ENCODE data around the gene RNF224. TPM values are rescaled to one million over a fixed set of nuclear protein-coding genes. Genes with fewer than 3 reads are reported as not detected.

RNF224 gene
- total and polyA plus RNA-seq, 2 of the 13 experiments (the other 11 are each of a cell fraction or from before 2014, with no cell fraction given) = 0.09 TPM; not detected in 1

DNA sequence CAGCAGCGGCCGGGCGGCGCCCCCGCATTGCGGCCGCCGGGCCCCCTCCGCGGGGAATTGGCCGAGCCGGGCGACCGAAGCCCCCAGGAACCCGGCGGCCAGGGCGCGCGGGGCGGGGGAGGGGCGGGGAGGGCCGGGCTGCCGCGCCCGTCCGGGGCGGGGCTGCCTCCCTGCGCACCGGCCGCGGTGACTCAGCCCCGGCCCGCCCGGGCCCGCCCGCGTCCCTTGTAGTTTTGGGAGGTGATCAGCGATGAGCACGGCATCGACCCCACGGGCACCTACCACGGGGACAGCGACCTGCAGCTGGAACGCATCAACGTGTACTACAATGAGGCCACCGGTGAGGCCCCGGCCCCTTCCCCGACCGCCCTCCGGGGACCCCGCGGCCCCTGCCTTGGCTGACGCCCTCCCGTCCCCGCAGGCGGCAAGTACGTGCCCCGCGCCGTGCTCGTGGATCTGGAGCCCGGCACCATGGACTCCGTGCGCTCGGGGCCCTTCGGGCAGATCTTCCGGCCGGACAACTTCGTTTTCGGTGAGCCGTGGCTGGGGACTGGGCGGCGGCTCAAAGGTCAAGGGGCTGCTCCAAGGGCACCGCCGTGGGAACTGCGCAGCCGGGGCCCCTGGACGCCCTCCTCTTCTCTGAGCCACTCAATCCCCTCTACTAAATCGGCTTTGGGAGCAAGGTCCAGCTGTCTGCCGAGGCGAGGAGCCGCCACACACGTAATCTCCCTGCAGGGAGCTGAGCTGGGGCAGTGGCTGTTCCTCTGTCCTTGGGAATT, 14.4 kb downstream of the RNF224 start (continued):
- TF ChIP-seq, protein P1, sequence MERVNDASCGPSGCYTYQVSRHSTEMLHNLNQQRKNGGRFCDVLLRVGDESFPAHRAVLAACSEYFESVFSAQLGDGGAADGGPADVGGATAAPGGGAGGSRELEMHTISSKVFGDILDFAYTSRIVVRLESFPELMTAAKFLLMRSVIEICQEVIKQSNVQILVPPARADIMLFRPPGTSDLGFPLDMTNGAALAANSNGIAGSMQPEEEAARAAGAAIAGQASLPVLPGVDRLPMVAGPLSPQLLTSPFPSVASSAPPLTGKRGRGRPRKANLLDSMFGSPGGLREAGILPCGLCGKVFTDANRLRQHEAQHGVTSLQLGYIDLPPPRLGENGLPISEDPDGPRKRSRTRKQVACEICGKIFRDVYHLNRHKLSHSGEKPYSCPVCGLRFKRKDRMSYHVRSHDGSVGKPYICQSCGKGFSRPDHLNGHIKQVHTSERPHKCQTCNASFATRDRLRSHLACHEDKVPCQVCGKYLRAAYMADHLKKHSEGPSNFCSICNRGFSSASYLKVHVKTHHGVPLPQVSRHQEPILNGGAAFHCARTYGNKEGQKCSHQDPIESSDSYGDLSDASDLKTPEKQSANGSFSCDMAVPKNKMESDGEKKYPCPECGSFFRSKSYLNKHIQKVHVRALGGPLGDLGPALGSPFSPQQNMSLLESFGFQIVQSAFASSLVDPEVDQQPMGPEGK (CRISPR knock-in tag; IDR thresholded peaks at IDR 0.05) = peak; percentile 92
- no peak for TF ChIP-seq SRSF9 (IDR thresholded peaks at IDR 0.05; ENCODE audit: borderline replicate concordance, insufficient read depth, low read depth, low read length, poor library complexity, severe bottlenecking)
- peak; percentile 56 for TF ChIP-seq RXRA (CRISPR knock-in tag; IDR thresholded peaks at IDR 0.05)
- TF ChIP-seq, protein P2, sequence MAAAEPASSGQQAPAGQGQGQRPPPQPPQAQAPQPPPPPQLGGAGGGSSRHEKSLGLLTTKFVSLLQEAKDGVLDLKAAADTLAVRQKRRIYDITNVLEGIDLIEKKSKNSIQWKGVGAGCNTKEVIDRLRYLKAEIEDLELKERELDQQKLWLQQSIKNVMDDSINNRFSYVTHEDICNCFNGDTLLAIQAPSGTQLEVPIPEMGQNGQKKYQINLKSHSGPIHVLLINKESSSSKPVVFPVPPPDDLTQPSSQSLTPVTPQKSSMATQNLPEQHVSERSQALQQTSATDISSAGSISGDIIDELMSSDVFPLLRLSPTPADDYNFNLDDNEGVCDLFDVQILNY (CRISPR knock-in tag; conservative IDR thresholded peaks at IDR 0.05) = no peak
- TF ChIP-seq NPAS2 (CRISPR knock-in tag; IDR thresholded peaks at IDR 0.05; ENCODE audit: borderline replicate concordance) = no peak
- no peak for TF ChIP-seq ARNT (IDR thresholded peaks at IDR 0.05)
- peak; percentile 84 for TF ChIP-seq ZNF274 (CRISPR knock-in tag; IDR thresholded peaks at IDR 0.05)
- TF ChIP-seq TRAFD1 (CRISPR knock-in tag; IDR thresholded peaks at IDR 0.05; ENCODE audit: borderline replicate concordance) = no peak
- TF ChIP-seq, protein P3, sequence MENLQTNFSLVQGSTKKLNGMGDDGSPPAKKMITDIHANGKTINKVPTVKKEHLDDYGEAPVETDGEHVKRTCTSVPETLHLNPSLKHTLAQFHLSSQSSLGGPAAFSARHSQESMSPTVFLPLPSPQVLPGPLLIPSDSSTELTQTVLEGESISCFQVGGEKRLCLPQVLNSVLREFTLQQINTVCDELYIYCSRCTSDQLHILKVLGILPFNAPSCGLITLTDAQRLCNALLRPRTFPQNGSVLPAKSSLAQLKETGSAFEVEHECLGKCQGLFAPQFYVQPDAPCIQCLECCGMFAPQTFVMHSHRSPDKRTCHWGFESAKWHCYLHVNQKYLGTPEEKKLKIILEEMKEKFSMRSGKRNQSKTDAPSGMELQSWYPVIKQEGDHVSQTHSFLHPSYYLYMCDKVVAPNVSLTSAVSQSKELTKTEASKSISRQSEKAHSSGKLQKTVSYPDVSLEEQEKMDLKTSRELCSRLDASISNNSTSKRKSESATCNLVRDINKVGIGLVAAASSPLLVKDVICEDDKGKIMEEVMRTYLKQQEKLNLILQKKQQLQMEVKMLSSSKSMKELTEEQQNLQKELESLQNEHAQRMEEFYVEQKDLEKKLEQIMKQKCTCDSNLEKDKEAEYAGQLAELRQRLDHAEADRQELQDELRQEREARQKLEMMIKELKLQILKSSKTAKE (CRISPR knock-in tag; IDR thresholded peaks at IDR 0.05; ENCODE audit: borderline replicate concordance) = no peak
- TF ChIP-seq PAX8 (CRISPR knock-in tag; IDR thresholded peaks at IDR 0.05; ENCODE audit: borderline replicate concordance) = 0 out of 2 replicates have a peak, but pooled peaks have one; percentile 6
- TF ChIP-seq XBP1 (CRISPR knock-in tag; IDR thresholded peaks at IDR 0.05) = 0 out of 2 replicates have a peak, but pooled peaks have one; percentile 39
- TF ChIP-seq, protein P4, sequence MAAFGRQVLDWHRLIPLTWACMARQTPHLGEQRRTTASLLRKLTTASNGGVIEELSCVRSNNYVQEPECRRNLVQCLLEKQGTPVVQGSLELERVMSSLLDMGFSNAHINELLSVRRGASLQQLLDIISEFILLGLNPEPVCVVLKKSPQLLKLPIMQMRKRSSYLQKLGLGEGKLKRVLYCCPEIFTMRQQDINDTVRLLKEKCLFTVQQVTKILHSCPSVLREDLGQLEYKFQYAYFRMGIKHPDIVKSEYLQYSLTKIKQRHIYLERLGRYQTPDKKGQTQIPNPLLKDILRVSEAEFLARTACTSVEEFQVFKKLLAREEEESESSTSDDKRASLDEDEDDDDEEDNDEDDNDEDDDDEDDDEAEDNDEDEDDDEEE (CRISPR knock-in tag; IDR thresholded peaks at IDR 0.05) = no peak
- TF ChIP-seq, protein P5, sequence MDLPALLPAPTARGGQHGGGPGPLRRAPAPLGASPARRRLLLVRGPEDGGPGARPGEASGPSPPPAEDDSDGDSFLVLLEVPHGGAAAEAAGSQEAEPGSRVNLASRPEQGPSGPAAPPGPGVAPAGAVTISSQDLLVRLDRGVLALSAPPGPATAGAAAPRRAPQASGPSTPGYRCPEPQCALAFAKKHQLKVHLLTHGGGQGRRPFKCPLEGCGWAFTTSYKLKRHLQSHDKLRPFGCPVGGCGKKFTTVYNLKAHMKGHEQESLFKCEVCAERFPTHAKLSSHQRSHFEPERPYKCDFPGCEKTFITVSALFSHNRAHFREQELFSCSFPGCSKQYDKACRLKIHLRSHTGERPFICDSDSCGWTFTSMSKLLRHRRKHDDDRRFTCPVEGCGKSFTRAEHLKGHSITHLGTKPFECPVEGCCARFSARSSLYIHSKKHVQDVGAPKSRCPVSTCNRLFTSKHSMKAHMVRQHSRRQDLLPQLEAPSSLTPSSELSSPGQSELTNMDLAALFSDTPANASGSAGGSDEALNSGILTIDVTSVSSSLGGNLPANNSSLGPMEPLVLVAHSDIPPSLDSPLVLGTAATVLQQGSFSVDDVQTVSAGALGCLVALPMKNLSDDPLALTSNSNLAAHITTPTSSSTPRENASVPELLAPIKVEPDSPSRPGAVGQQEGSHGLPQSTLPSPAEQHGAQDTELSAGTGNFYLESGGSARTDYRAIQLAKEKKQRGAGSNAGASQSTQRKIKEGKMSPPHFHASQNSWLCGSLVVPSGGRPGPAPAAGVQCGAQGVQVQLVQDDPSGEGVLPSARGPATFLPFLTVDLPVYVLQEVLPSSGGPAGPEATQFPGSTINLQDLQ (CRISPR knock-in tag; IDR thresholded peaks at IDR 0.05) = no peak
- no peak for TF ChIP-seq PRPF4 (IDR thresholded peaks at IDR 0.05; ENCODE audit: low read depth, low read length, poor library complexity, severe bottlenecking)
- TF ChIP-seq KLF16 (CRISPR knock-in tag; IDR thresholded peaks at IDR 0.05) = peak in 1 of 2 experiments; percentile 71; a peak in 2 of 4 replicates
- TF ChIP-seq FOXA1 (IDR thresholded peaks at IDR 0.05) = no peak
- TF ChIP-seq FOXA1 (CRISPR knock-in tag; IDR thresholded peaks at IDR 0.05) = no peak
- peak; percentile 59 for TF ChIP-seq ASH2L (IDR thresholded peaks at IDR 0.05; ENCODE audit: insufficient read length, low read depth, low read length)
